GM10248 (cell line): ENCODE measurements around the gene POLE2.
"Not testable (repeated sequence)": the region's sequence is repeated elsewhere in the genome, so short reads cannot be mapped to it uniquely, and the experiment has no call there.

Source experiments
- CTCF ChIA-PET: fragments of 300-600 bp; sonication (Branson Sonifier 250); formaldehyde crosslinking; extraction: SDS; loops from one replicate; lab custom pipeline; 2021; ENCODE audit warnings: antibody characterized with exemption; lab: Yijun Ruan, JAX
- POLR2A ChIA-PET: fragments of 350-650 bp; sonication (Branson Sonifier 250); formaldehyde crosslinking; extraction: SDS; loops from one replicate; lab custom pipeline; 2020; ENCODE audit warnings: antibody characterized with exemption; lab: Yijun Ruan, JAX
- DNase-seq: peaks from one replicate; pipeline ENCODE4 v3.0.0; 2012; ENCODE audit errors: extremely low spot score
- CTCF ChIP-seq: IDR thresholded peaks from 2 replicates; pipeline ENCODE4 v1.5.1; 2012; ENCODE audit warnings: mild to moderate bottlenecking, low read depth; ENCODE audit errors: extremely low read depth, missing control alignments, control extremely low read depth

POLE2 gene

GRCh38 chr14:49703965-49704364 lies 16.0 kb upstream of the POLE2 start:
- no peak for TF ChIP-seq CTCF
- CTCF ChIA-PET: no interaction called here
- no peak for DNase-seq
- POLR2A ChIA-PET: no interaction called here

GRCh38 chr14:49702725-49703124 lies 14.7 kb upstream of the POLE2 start:
- no peak for DNase-seq
- CTCF ChIA-PET: interaction anchor here (0.8 kb wide), 1 partner anchor 22 kb away, joined by 3 read pairs; no protein-coding TSS in a partner anchor

GRCh38 chr14:49693735-49694124 lies 5.7 kb upstream of the POLE2 start:
- CTCF ChIA-PET, DNase-seq, POLR2A ChIA-PET: not testable (repeated sequence)

More at GRCh38 chr14:49702725-49703124, 14.7 kb upstream of the POLE2 start:
- POLR2A ChIA-PET: no interaction called here
- no peak for TF ChIP-seq CTCF

- CTCF ChIA-PET: interaction anchor here (1.3 to 2.5 kb wide), 2 partner anchors 13 to 59 kb away, joined by 6 to 9 read pairs; partner anchors contain the start of gene DNAAF2
- peak; percentile 78 for DNase-seq
- TF ChIP-seq CTCF: no peak
- POLR2A ChIA-PET: interaction anchor here (1.4 kb wide), 1 partner anchor 75 kb away, joined by 3 read pairs; the partner anchor contains the start of gene KLHDC2
These were observed 5.1 kb upstream of the POLE2 start, which contains the start of gene KLHDC1 for GRCh38 chr14:49692811-49693734. TSS of gene KLHDC1 (plus strand) at chr14:49693120. CDS start at chr14:49693195, 75 bp downstream.

GRCh38 chr14:49692193-49692757 lies 4.3 kb upstream of the POLE2 start:
- no peak for TF ChIP-seq CTCF
- DNase-seq: no peak
- ChIA-PET POLR2A (interaction anchor here (1.4 kb wide), 1 partner anchor 76 kb away, joined by 3 read pairs; the partner anchor contains the start of gene KLHDC2), CTCF (interaction anchor here (1.3 to 2.5 kb wide), 2 partner anchors 12 to 58 kb away, joined by 6 to 9 read pairs; partner anchors contain the start of gene DNAAF2)

- ChIA-PET CTCF (interaction anchor here (1.1 to 2.5 kb wide), 2 partner anchors 57 to 161 kb away, joined by 3 to 9 read pairs; partner anchors contain the start of gene DNAAF2), POLR2A (no interaction called here)
- no peak for TF ChIP-seq CTCF
- no peak for DNase-seq
These were observed 3.0 kb upstream of the POLE2 start for GRCh38 chr14:49691031-49691430.
